Astrocyte (in vitro differentiated cells and primary cell): Measurements from ENCODE around the gene CDON. TPM values are rescaled to one million over a fixed set of nuclear protein-coding genes. Genes with fewer than 3 reads are reported as not detected.

Source experiments
- DNase-seq: peaks from one replicate; pipeline ENCODE4 v3.0.0-alpha.2; 2010; ENCODE audit warnings: low read depth
- FAIRE-seq: peaks from 2 replicates; lab custom pipeline; 2011; peaks lifted over from hg19 to GRCh38; lab: Jason Lieb, UNC
- H2AFZ ChIP-seq: 2 replicates; pipeline ENCODE4 v1.6.0; 2012; ENCODE audit warnings: low read depth, low read length, inconsistent platforms
- H3K27ac ChIP-seq: 2 replicates; pipeline ENCODE4 v1.5.1; 2011; ENCODE audit warnings: low read depth, low read length, inconsistent platforms
- H3K27me3 ChIP-seq: 2 replicates; pipeline ENCODE4 v1.6.0; 2011; ENCODE audit warnings: low read length, inconsistent platforms; ENCODE audit not compliant: insufficient read depth
- H3K36me3 ChIP-seq: 2 replicates; pipeline ENCODE4 v1.5.1; 2011; ENCODE audit warnings: low read length, inconsistent platforms; ENCODE audit not compliant: insufficient read depth
- H3K4me1 ChIP-seq: 2 replicates; pipeline ENCODE4 v1.5.1; 2011; ENCODE audit warnings: low read length, inconsistent platforms; ENCODE audit not compliant: insufficient read depth
- H3K4me2 ChIP-seq: 2 replicates; pipeline ENCODE4 v1.6.0; 2012; ENCODE audit warnings: low read length, inconsistent platforms
- H3K4me3 ChIP-seq: 2 replicates; pipeline ENCODE4 v1.5.1; 2011; ENCODE audit warnings: low read depth, mild to moderate bottlenecking, low read length, inconsistent platforms; ENCODE audit not compliant: insufficient read depth
- H3K79me2 ChIP-seq: 2 replicates; pipeline ENCODE4 v1.6.0; 2012; ENCODE audit warnings: mild to moderate bottlenecking, low read length, inconsistent platforms; ENCODE audit not compliant: insufficient read depth
- H3K9ac ChIP-seq: 2 replicates; pipeline ENCODE4 v1.6.0; 2012; ENCODE audit warnings: mild to moderate bottlenecking, low read length, inconsistent platforms
- H3K9me3 ChIP-seq: 2 replicates; pipeline ENCODE4 v1.5.1; 2012; ENCODE audit warnings: low read depth, mild to moderate bottlenecking, low read length, inconsistent platforms; ENCODE audit not compliant: insufficient read depth
- H4K20me1 ChIP-seq: 2 replicates; pipeline ENCODE4 v1.6.0; 2012; ENCODE audit warnings: low read length, inconsistent platforms; ENCODE audit not compliant: insufficient read depth
- H3K27ac Mint-ChIP-seq: one replicate; pipeline ENCODE4 v1.8.0; 2021; ENCODE audit warnings: mild to moderate bottlenecking, mixed read lengths; ENCODE audit not compliant: unreplicated experiment
- H3K27me3 Mint-ChIP-seq: one replicate; pipeline ENCODE4 v1.8.0; 2021; ENCODE audit warnings: low read depth, mixed read lengths; ENCODE audit not compliant: unreplicated experiment
- H3K36me3 Mint-ChIP-seq: one replicate; pipeline ENCODE4 v1.8.0; 2021; ENCODE audit warnings: low read depth, mixed read lengths; ENCODE audit not compliant: unreplicated experiment
- H3K4me1 Mint-ChIP-seq: one replicate; pipeline ENCODE4 v1.8.0; 2021; ENCODE audit warnings: low read depth, mixed read lengths; ENCODE audit not compliant: unreplicated experiment
- H3K4me3 Mint-ChIP-seq: one replicate; pipeline ENCODE4 v1.8.0; 2021; ENCODE audit warnings: mild to moderate bottlenecking, moderate library complexity, mixed read lengths; ENCODE audit not compliant: unreplicated experiment
- H3K9me3 Mint-ChIP-seq: one replicate; pipeline ENCODE4 v1.8.0; 2021; ENCODE audit warnings: mild to moderate bottlenecking, mixed read lengths; ENCODE audit not compliant: unreplicated experiment
- CTCF ChIP-seq: IDR thresholded peaks from 2 replicates; pipeline ENCODE4 v1.5.1; 2011; ENCODE audit warnings: low read depth, mild to moderate bottlenecking, inconsistent platforms, low read length, moderate library complexity; ENCODE audit not compliant: insufficient read depth
- EZH2 ChIP-seq: IDR thresholded peaks from 2 replicates; pipeline ENCODE4 v1.6.1; 2012; ENCODE audit warnings: mild to moderate bottlenecking, low read length, inconsistent platforms; ENCODE audit not compliant: insufficient read depth
- total RNA-seq: library from RNA; stranded (reverse); gene quantifications from 2 replicates; pipeline ENCODE4 v1.2.1, GENCODE V29; 2021

Gene CDON
- total RNA-seq, 1 donor from 2014 or later: 15.5 TPM

GRCh38 chr11:126049159-126049558, 13.5 kb downstream of the CDON start:
- Mint-ChIP-seq H3K36me3 (no peaks in the 10 kb centered on the region), H3K4me1 (peaks cover 3% of the 10 kb centered on the region)

GRCh38 chr11:126048197-126048596, 14.5 kb downstream of the CDON start:
- Histone ChIP-seq H3K9ac (no peak overlapping the region), H3K27ac (no peak overlapping the region), H2AFZ (no peak overlapping the region), H3K4me3 (no peak overlapping the region), H3K4me1 (no peaks in the 10 kb centered on the region), H3K4me2 (no peak overlapping the region), H4K20me1 (no peaks in the 10 kb centered on the region), H3K79me2 (no peaks in the 10 kb centered on the region), H3K36me3 (no peaks in the 10 kb centered on the region), H3K27me3 (peaks cover 2% of the 10 kb centered on the region), H3K9me3 (no peaks in the 10 kb centered on the region)
- no peak overlapping the region for H3K4me3 Mint-ChIP-seq
- FAIRE-seq (no peak), DNase-seq (no peak)
- no peaks in the 10 kb centered on the region for H3K27me3 Mint-ChIP-seq
- no peaks in the 10 kb centered on the region for H3K36me3 Mint-ChIP-seq
- H3K9me3 Mint-ChIP-seq: no peaks in the 10 kb centered on the region
- H3K4me1 Mint-ChIP-seq: peaks cover 3% of the 10 kb centered on the region
- no peak overlapping the region for H3K27ac Mint-ChIP-seq
- TF ChIP-seq EZH2 (no peak), CTCF (no peak)

More at GRCh38 chr11:126049159-126049558, 13.5 kb downstream of the CDON start:
- Histone ChIP-seq H3K4me2 (no peak overlapping the region), H3K27me3 (peaks cover 2% of the 10 kb centered on the region), H2AFZ (no peak overlapping the region), H3K9ac (no peak overlapping the region), H4K20me1 (no peaks in the 10 kb centered on the region), H3K27ac (no peak overlapping the region), H3K79me2 (no peaks in the 10 kb centered on the region), H3K4me3 (no peak overlapping the region), H3K4me1 (no peaks in the 10 kb centered on the region), H3K36me3 (no peaks in the 10 kb centered on the region), H3K9me3 (no peaks in the 10 kb centered on the region)
- Mint-ChIP-seq H3K27ac (no peak overlapping the region), H3K9me3 (no peaks in the 10 kb centered on the region), H3K4me3 (no peak overlapping the region), H3K27me3 (no peaks in the 10 kb centered on the region)
- TF ChIP-seq EZH2: no peak
- no peak for TF ChIP-seq CTCF
- FAIRE-seq (no peak), DNase-seq (no peak)

GRCh38 chr11:126046570-126047195, 16.0 kb downstream of the CDON start:
- H3K4me3 ChIP-seq: no peak overlapping the region
- no peaks in the 10 kb centered on the region for H3K27me3 Mint-ChIP-seq
- TF ChIP-seq EZH2: no peak
- TF ChIP-seq CTCF: no peak
- no peaks in the 10 kb centered on the region for H3K9me3 ChIP-seq
- no peaks in the 10 kb centered on the region for H3K36me3 Mint-ChIP-seq
- no peaks in the 10 kb centered on the region for H3K79me2 ChIP-seq
- no peak overlapping the region for H2AFZ ChIP-seq
- H3K4me2 ChIP-seq: no peak overlapping the region
- H4K20me1 ChIP-seq: no peaks in the 10 kb centered on the region
- H3K9me3 Mint-ChIP-seq: no peaks in the 10 kb centered on the region
- H3K4me3 Mint-ChIP-seq: no peak overlapping the region
- H3K9ac ChIP-seq: no peak overlapping the region
- no peaks in the 10 kb centered on the region for H3K27me3 ChIP-seq
- H3K27ac ChIP-seq: no peak overlapping the region
- peaks cover 3% of the 10 kb centered on the region for H3K4me1 Mint-ChIP-seq
- H3K36me3 ChIP-seq: no peaks in the 10 kb centered on the region
- FAIRE-seq: no peak
- DNase-seq: no peak
- no peak overlapping the region for H3K27ac Mint-ChIP-seq
- no peaks in the 10 kb centered on the region for H3K4me1 ChIP-seq
